GM23338 (cell line): ENCODE results near the gene PDX1. TPM values are rescaled to one million over a fixed set of nuclear protein-coding genes. Genes with fewer than 3 reads are reported as not detected.
"Not testable (repeated sequence)": the region's sequence is repeated elsewhere in the genome, so short reads cannot be mapped to it uniquely, and the experiment has no call there.

Experiments
- ATAC-seq: fragments of 200-7000 bp; cut with Tn5 transposase; 3 replicates; pipeline ENCODE4 v1.9.1; 2020
- DNase-seq: peaks from one replicate; pipeline ENCODE4 v3.0.0-alpha.2; 2015; ENCODE audit warnings: low spot score
- H2AFZ ChIP-seq: fragments of 200-600 bp; sonication (generic); 2 replicates; pipeline ENCODE4 v1.8.0; 2016; ENCODE audit warnings: antibody characterized with exemption, mild to moderate bottlenecking, moderate library complexity
- H3F3A ChIP-seq: fragments of 200-600 bp; sonication (generic); replicated peaks from 2 replicates; pipeline ENCODE4 v1.8.0; 2017; ENCODE audit warnings: antibody characterized with exemption, mixed run types, low read depth
- H3K27ac ChIP-seq: fragments of 200-600 bp; sonication (generic); 2 replicates; pipeline ENCODE4 v1.6.1; 2016; ENCODE audit warnings: low read depth
- H3K27me3 ChIP-seq: fragments of 200-600 bp; sonication (generic); 2 replicates; pipeline ENCODE4 v1.8.0; 2016; ENCODE audit warnings: mild to moderate bottlenecking, mixed run types, moderate library complexity; ENCODE audit not compliant: insufficient read depth
- H3K36me3 ChIP-seq: fragments of 200-600 bp; sonication (generic); 2 replicates; pipeline ENCODE4 v1.8.0; 2016; ENCODE audit warnings: mild to moderate bottlenecking; ENCODE audit not compliant: insufficient read depth
- H3K4me1 ChIP-seq: fragments of 200-600 bp; sonication (generic); 2 replicates; pipeline ENCODE4 v1.8.0; 2016; ENCODE audit warnings: mild to moderate bottlenecking, moderate library complexity; ENCODE audit not compliant: insufficient read depth
- H3K4me2 ChIP-seq: fragments of 200-600 bp; sonication (generic); 2 replicates; pipeline ENCODE4 v1.7.1; 2017; ENCODE audit warnings: mixed run types
- H3K4me3 ChIP-seq: fragments of 200-600 bp; sonication (generic); 2 replicates; pipeline ENCODE4 v1.6.1; 2016; ENCODE audit warnings: mixed run types
- H3K79me2 ChIP-seq: fragments of 200-600 bp; sonication (generic); replicated peaks from 2 replicates; pipeline ENCODE4 v1.8.0; 2017; ENCODE audit warnings: mild to moderate bottlenecking; ENCODE audit not compliant: insufficient read depth
- H3K9me2 ChIP-seq: fragments of 200-600 bp; sonication (generic); 2 replicates; pipeline ENCODE4 v1.8.0; 2017; ENCODE audit not compliant: insufficient read depth
- H4K20me1 ChIP-seq: fragments of 200-600 bp; sonication (generic); replicated peaks from 2 replicates; pipeline ENCODE4 v1.8.0; 2017; ENCODE audit warnings: mild to moderate bottlenecking; ENCODE audit not compliant: insufficient read depth
- H3K27ac Mint-ChIP-seq: 2 replicates; pipeline ENCODE4 v1.8.0; 2020; ENCODE audit warnings: inconsistent platforms, mild to moderate bottlenecking, moderate library complexity, mixed read lengths
- H3K27me3 Mint-ChIP-seq: 3 replicates; pipeline ENCODE4 v1.8.0; 2022; ENCODE audit warnings: low read depth, mild to moderate bottlenecking, moderate library complexity, mixed read lengths, inconsistent platforms; ENCODE audit not compliant: insufficient read depth, poor library complexity
- H3K36me3 Mint-ChIP-seq: 3 replicates; pipeline ENCODE4 v1.8.0; 2021; ENCODE audit warnings: low read depth, mild to moderate bottlenecking, inconsistent platforms, moderate library complexity, mixed read lengths
- H3K4me1 Mint-ChIP-seq: 3 replicates; pipeline ENCODE4 v1.8.0; 2020; ENCODE audit warnings: mild to moderate bottlenecking, inconsistent platforms, mixed read lengths
- H3K4me3 Mint-ChIP-seq: 3 replicates; pipeline ENCODE4 v1.8.0; 2021; ENCODE audit warnings: moderate library complexity, mild to moderate bottlenecking, inconsistent platforms, mixed read lengths
- H3K9me3 Mint-ChIP-seq: 3 replicates; pipeline ENCODE4 v1.8.0; 2020; ENCODE audit warnings: moderate library complexity, mild to moderate bottlenecking, inconsistent platforms, mixed read lengths
- EZH2 ChIP-seq: fragments of 200-600 bp; sonication (generic); IDR thresholded peaks from one replicate; pipeline ENCODE4 v1.8.0; 2017; ENCODE audit warnings: antibody characterized with exemption, mild to moderate bottlenecking, low read depth; ENCODE audit not compliant: unreplicated experiment
- EZH2phosphoT487 ChIP-seq: fragments of 200-600 bp; sonication (generic); IDR thresholded peaks from one replicate; pipeline ENCODE4 v1.8.1; 2018; ENCODE audit warnings: antibody characterized with exemption; ENCODE audit not compliant: unreplicated experiment
- ZNF114 ChIP-seq: fragments of 250-450 bp; sonication (Bioruptor Pico); IDR thresholded peaks from 2 replicates; pipeline ENCODE4 v1.5.0; 2020; ENCODE audit warnings: mild to moderate bottlenecking, moderate library complexity
- ZNF331 ChIP-seq: fragments of 250-450 bp; sonication (Bioruptor Pico); IDR thresholded peaks from 2 replicates; pipeline ENCODE4 v1.5.0; 2020; ENCODE audit warnings: low read depth, mild to moderate bottlenecking, moderate library complexity
- polyA plus RNA-seq: library from polyadenylated mRNA; unstranded; fragments of >200 nt; fragmentation: Nextera tagmentation; extraction: Ambion mirVana; gene quantifications from 2 replicates; pipeline ENCODE4 v1.2.1, GENCODE V29; 2016
- total RNA-seq: library from RNA; depleted of rRNA; stranded (reverse); fragments of >200 nt; shearing (Covaris generic); gene quantifications from 2 replicates; pipeline ENCODE4 v1.2.3, GENCODE V29; 2014
- TF ChIP-seq, protein P1 (sequence below): fragments of 250-450 bp; sonication (Bioruptor Pico); IDR thresholded peaks from 2 replicates; pipeline ENCODE4 v1.5.0; 2020; ENCODE audit warnings: mild to moderate bottlenecking, moderate library complexity
- TF ChIP-seq, protein P2 (sequence below): IDR thresholded peaks from 2 replicates; pipeline ENCODE4 v1.6.1; 2016; ENCODE audit warnings: antibody characterized with exemption
- TF ChIP-seq, protein P3 (sequence below), 2 experiments: fragments of 200-600 bp in 1 of 2; sonication (generic) in 1 of 2; conservative IDR thresholded peaks; 2 replicates each; pipeline versions ENCODE4 v1.5.1 to v1.6.1; 2016 to 2017; ENCODE audit warnings: antibody characterized with exemption in 2 of 2, low read depth in 2 of 2, mild to moderate bottlenecking in 2 of 2, moderate library complexity in 1 of 2

PDX1 gene
- total and polyA plus RNA-seq, 2 experiments from 2014 or later: not detected

DNA sequence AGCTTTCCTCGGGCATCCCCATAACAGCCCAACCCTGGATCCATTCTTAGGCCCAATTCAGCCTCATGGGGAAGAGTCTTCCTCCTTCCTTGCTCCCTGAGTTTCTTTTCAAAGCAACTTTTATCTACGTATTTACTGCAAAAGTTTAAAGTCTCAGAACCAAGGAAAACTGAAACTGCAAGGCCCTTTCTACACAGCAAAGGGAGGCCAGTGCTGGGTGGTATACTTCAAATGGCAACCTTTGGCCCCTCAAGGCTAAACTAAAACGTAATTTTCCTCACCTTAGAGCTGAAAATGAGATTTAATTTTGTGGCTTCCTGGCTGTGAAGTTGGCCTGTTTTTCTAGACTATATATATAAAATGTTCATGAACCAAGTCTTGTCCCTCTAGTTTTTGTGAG lies 43.7 kb downstream of the PDX1 start (continued):
- TF ChIP-seq, protein P1, sequence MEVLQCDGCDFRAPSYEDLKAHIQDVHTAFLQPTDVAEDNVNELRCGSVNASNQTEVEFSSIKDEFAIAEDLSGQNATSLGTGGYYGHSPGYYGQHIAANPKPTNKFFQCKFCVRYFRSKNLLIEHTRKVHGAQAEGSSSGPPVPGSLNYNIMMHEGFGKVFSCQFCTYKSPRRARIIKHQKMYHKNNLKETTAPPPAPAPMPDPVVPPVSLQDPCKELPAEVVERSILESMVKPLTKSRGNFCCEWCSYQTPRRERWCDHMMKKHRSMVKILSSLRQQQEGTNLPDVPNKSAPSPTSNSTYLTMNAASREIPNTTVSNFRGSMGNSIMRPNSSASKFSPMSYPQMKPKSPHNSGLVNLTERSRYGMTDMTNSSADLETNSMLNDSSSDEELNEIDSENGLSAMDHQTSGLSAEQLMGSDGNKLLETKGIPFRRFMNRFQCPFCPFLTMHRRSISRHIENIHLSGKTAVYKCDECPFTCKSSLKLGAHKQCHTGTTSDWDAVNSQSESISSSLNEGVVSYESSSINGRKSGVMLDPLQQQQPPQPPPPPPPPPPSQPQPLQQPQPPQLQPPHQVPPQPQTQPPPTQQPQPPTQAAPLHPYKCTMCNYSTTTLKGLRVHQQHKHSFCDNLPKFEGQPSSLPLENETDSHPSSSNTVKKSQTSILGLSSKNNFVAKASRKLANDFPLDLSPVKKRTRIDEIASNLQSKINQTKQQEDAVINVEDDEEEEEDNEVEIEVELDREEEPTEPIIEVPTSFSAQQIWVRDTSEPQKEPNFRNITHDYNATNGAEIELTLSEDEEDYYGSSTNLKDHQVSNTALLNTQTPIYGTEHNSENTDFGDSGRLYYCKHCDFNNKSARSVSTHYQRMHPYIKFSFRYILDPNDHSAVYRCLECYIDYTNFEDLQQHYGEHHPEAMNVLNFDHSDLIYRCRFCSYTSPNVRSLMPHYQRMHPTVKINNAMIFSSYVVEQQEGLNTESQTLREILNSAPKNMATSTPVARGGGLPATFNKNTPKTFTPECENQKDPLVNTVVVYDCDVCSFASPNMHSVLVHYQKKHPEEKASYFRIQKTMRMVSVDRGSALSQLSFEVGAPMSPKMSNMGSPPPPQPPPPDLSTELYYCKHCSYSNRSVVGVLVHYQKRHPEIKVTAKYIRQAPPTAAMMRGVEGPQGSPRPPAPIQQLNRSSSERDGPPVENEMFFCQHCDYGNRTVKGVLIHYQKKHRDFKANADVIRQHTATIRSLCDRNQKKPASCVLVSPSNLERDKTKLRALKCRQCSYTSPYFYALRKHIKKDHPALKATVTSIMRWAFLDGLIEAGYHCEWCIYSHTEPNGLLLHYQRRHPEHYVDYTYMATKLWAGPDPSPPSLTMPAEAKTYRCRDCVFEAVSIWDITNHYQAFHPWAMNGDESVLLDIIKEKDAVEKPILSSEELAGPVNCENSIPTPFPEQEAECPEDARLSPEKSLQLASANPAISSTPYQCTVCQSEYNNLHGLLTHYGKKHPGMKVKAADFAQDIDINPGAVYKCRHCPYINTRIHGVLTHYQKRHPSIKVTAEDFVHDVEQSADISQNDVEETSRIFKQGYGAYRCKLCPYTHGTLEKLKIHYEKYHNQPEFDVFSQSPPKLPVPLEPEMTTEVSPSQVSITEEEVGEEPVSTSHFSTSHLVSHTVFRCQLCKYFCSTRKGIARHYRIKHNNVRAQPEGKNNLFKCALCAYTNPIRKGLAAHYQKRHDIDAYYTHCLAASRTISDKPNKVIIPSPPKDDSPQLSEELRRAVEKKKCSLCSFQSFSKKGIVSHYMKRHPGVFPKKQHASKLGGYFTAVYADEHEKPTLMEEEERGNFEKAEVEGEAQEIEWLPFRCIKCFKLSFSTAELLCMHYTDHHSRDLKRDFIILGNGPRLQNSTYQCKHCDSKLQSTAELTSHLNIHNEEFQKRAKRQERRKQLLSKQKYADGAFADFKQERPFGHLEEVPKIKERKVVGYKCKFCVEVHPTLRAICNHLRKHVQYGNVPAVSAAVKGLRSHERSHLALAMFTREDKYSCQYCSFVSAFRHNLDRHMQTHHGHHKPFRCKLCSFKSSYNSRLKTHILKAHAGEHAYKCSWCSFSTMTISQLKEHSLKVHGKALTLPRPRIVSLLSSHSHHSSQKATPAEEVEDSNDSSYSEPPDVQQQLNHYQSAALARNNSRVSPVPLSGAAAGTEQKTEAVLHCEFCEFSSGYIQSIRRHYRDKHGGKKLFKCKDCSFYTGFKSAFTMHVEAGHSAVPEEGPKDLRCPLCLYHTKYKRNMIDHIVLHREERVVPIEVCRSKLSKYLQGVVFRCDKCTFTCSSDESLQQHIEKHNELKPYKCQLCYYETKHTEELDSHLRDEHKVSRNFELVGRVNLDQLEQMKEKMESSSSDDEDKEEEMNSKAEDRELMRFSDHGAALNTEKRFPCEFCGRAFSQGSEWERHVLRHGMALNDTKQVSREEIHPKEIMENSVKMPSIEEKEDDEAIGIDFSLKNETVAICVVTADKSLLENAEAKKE (CRISPR knock-in tag): no peak
- TF ChIP-seq ZNF331 (CRISPR knock-in tag) (no peak), ZNF114 (CRISPR knock-in tag) (no peak)
- TF ChIP-seq, protein P2, sequence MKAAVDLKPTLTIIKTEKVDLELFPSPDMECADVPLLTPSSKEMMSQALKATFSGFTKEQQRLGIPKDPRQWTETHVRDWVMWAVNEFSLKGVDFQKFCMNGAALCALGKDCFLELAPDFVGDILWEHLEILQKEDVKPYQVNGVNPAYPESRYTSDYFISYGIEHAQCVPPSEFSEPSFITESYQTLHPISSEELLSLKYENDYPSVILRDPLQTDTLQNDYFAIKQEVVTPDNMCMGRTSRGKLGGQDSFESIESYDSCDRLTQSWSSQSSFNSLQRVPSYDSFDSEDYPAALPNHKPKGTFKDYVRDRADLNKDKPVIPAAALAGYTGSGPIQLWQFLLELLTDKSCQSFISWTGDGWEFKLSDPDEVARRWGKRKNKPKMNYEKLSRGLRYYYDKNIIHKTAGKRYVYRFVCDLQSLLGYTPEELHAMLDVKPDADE: no peak
- TF ChIP-seq, protein P3, sequence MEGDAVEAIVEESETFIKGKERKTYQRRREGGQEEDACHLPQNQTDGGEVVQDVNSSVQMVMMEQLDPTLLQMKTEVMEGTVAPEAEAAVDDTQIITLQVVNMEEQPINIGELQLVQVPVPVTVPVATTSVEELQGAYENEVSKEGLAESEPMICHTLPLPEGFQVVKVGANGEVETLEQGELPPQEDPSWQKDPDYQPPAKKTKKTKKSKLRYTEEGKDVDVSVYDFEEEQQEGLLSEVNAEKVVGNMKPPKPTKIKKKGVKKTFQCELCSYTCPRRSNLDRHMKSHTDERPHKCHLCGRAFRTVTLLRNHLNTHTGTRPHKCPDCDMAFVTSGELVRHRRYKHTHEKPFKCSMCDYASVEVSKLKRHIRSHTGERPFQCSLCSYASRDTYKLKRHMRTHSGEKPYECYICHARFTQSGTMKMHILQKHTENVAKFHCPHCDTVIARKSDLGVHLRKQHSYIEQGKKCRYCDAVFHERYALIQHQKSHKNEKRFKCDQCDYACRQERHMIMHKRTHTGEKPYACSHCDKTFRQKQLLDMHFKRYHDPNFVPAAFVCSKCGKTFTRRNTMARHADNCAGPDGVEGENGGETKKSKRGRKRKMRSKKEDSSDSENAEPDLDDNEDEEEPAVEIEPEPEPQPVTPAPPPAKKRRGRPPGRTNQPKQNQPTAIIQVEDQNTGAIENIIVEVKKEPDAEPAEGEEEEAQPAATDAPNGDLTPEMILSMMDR (conservative IDR thresholded peaks at IDR 0.05; ENCODE audit: low read depth in 2 of 2): no peak

DNA sequence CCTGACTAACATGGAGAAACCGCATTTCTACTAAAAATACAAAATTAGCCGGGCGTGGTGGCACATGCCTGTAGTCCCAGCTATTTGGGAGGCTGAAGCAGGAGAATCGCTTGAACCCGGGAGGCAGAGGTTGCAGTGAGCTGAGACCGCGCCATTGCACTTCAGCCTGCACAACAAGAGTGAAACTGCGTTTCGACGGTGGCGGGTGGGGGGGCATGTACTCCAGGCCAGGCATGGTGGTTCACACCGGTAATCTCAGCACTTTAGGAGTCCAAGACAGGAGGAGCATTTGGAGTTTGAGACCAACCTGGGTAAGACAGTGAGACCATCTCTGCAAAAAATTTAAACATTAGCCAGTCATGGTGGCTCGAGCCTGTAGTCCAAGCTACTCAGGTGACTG lies 44.4 kb downstream of the PDX1 start:
- not testable (repeated sequence) for ATAC-seq, H3K27ac Mint-ChIP-seq, H3K36me3 ChIP-seq, DNase-seq, H3K79me2 ChIP-seq, H3K9me2 ChIP-seq, H2AFZ ChIP-seq, H3K4me2 ChIP-seq, H3K27ac ChIP-seq, H3K4me3 Mint-ChIP-seq, H3K9me3 Mint-ChIP-seq, H3K4me3 ChIP-seq, H3K36me3 Mint-ChIP-seq
- Histone ChIP-seq H4K20me1 (peaks cover 35% of the 10 kb centered on the region), H3K27me3 (peaks cover 100% of the 10 kb centered on the region), H3F3A (peaks cover 42% of the 10 kb centered on the region), H3K4me1 (peaks cover 61% of the 10 kb centered on the region)
- Mint-ChIP-seq H3K4me1 (peaks cover 54% of the 10 kb centered on the region), H3K27me3 (peaks cover 99% of the 10 kb centered on the region)
- TF ChIP-seq EZH2 (peak; percentile 46), EZH2phosphoT487 (peak; percentile 45)
